A549 (cell line): ENCODE results near the gene PIK3CD. TPM values are rescaled to one million over a fixed set of nuclear protein-coding genes. Genes with fewer than 3 reads are reported as not detected.

Source experiments
- ATAC-seq, 2 experiments: fragments of 200-7000 bp in 1 of 2; fragments of >200 bp in 1 of 2; cut with Nextera tagmentation in 1 of 2; cut with Tn5 transposase in 1 of 2; 3 replicates each; pipeline versions ENCODE4 v1.8.0 to v1.9.1; 2018 to 2020; ENCODE audit warnings: mild to moderate bottlenecking in 1 of 2, moderate library complexity in 1 of 2
- CTCF ChIA-PET: fragments of 300-600 bp; sonication (Branson Sonifier 250); formaldehyde crosslinking; extraction: SDS; loops from one replicate; lab custom pipeline; 2021; ENCODE audit warnings: antibody characterized with exemption, inconsistent platforms; lab: Yijun Ruan, JAX
- POLR2A ChIA-PET: fragments of 350-600 bp; formaldehyde crosslinking; extraction: SDS; loops from one replicate; lab custom pipeline; 2021; ENCODE audit warnings: antibody characterized with exemption, inconsistent platforms; lab: Yijun Ruan, JAX
- DNase-seq, 2 experiments: peaks; one replicate each; pipeline versions ENCODE4 v3.0.0 to v3.0.0-alpha.2; 2011 to 2016; ENCODE audit warnings: low read depth in 1 of 2, low spot score in 1 of 2
- FAIRE-seq: peaks from 2 replicates; lab custom pipeline; 2011; peaks lifted over from hg19 to GRCh38; lab: Jason Lieb, UNC
- H3K27ac ChIP-seq, 2 experiments: fragments of >200 bp; sonication (Bioruptor Twin); formaldehyde crosslinking; 3 replicates each; pipeline ENCODE4 v1.5.1; 2016 to 2017
- H3K4me1 ChIP-seq: fragments of >200 bp; sonication (Bioruptor Twin); formaldehyde crosslinking; 3 replicates; pipeline ENCODE4 v1.6.1; 2016
- H3K4me2 ChIP-seq: fragments of >200 bp; sonication (Bioruptor Twin); formaldehyde crosslinking; 3 replicates; pipeline ENCODE4 v1.6.1; 2016
- H3K4me3 ChIP-seq: fragments of >200 bp; sonication (Bioruptor Twin); formaldehyde crosslinking; 3 replicates; pipeline ENCODE4 v1.5.1; 2016
- H3K9me3 ChIP-seq: fragments of >200 bp; sonication (Bioruptor Twin); formaldehyde crosslinking; 3 replicates; pipeline ENCODE4 v1.6.1; 2016
- ATOH8 ChIP-seq: fragments of 250-450 bp; sonication (Bioruptor Pico); IDR thresholded peaks from 2 replicates; pipeline ENCODE4 v1.5.0; 2020; ENCODE audit warnings: low read depth, mild to moderate bottlenecking, moderate library complexity
- BHLHE40 ChIP-seq: IDR thresholded peaks from 2 replicates; pipeline ENCODE4 v1.6.1; 2012; ENCODE audit warnings: low read depth, low read length, inconsistent platforms
- EHMT2 ChIP-seq: fragments of 200-600 bp; sonication (generic); IDR thresholded peaks from 2 replicates; pipeline ENCODE4 v1.6.1; 2016; ENCODE audit warnings: antibody characterized with exemption, low read depth, mild to moderate bottlenecking, moderate library complexity
- FOSL2 ChIP-seq, 2 experiments: fragments of 450-650 bp in 1 of 2; fragments of >200 bp in 1 of 2; sonication (Bioruptor Twin) in 1 of 2; formaldehyde crosslinking; IDR thresholded peaks; 2 replicates each; pipeline versions ENCODE4 v1.5.0 to v1.6.1; 2016 to 2020; ENCODE audit warnings: mild to moderate bottlenecking in 1 of 2, moderate library complexity in 1 of 2
- HDAC2 ChIP-seq: fragments of 200-600 bp; sonication (generic); IDR thresholded peaks from 2 replicates; pipeline ENCODE4 v1.6.1; 2016
- HES2 ChIP-seq: fragments of >200 bp; sonication (Bioruptor Twin); formaldehyde crosslinking; IDR thresholded peaks from 2 replicates; pipeline ENCODE4 v1.6.1; 2016
- HEYL ChIP-seq: fragments of 250-450 bp; sonication (Bioruptor Pico); IDR thresholded peaks from 2 replicates; pipeline ENCODE4 v1.8.0; 2021; ENCODE audit warnings: mild to moderate bottlenecking, moderate library complexity
- HOXA7 ChIP-seq: fragments of 250-450 bp; sonication (Bioruptor Pico); IDR thresholded peaks from 2 replicates; pipeline ENCODE4 v1.5.0; 2020; ENCODE audit warnings: mild to moderate bottlenecking, moderate library complexity
- HOXB13 ChIP-seq: fragments of 250-450 bp; sonication (Bioruptor Pico); IDR thresholded peaks from 2 replicates; pipeline ENCODE4 v1.5.0; 2020; ENCODE audit warnings: low read depth, mild to moderate bottlenecking, moderate library complexity
- MAZ ChIP-seq: fragments of 150-350 bp; IDR thresholded peaks from 2 replicates; pipeline ENCODE4 v1.6.1; 2014; ENCODE audit warnings: antibody characterized with exemption, low read depth, low read length, borderline replicate concordance
- NPAS2 ChIP-seq: fragments of 250-450 bp; sonication (Bioruptor Pico); IDR thresholded peaks from 2 replicates; pipeline ENCODE4 v1.8.0; 2022; ENCODE audit warnings: mild to moderate bottlenecking, moderate library complexity, borderline replicate concordance
- PBX3 ChIP-seq: IDR thresholded peaks from 2 replicates; pipeline ENCODE4 v1.6.1; 2012
- RARB ChIP-seq: fragments of 250-450 bp; sonication (Bioruptor Pico); IDR thresholded peaks from 2 replicates; pipeline ENCODE4 v1.8.0; 2021; ENCODE audit warnings: mild to moderate bottlenecking, moderate library complexity
- RCOR1 ChIP-seq: fragments of 150-350 bp; IDR thresholded peaks from 2 replicates; pipeline ENCODE4 v1.6.1; 2014; ENCODE audit warnings: antibody characterized with exemption, low read length, low read depth
- RNF2 ChIP-seq: fragments of 200-600 bp; sonication (generic); IDR thresholded peaks from 2 replicates; pipeline ENCODE4 v1.6.1; 2016; ENCODE audit warnings: low read depth, mild to moderate bottlenecking, antibody characterized with exemption, moderate library complexity, borderline replicate concordance
- USF2 ChIP-seq: fragments of 450-650 bp; IDR thresholded peaks from 2 replicates; pipeline ENCODE4 v1.6.1; 2014; ENCODE audit warnings: antibody characterized with exemption
- ZC3H11A ChIP-seq: fragments of 450-650 bp; IDR thresholded peaks from 2 replicates; pipeline ENCODE4 v1.6.1; 2014; ENCODE audit warnings: antibody characterized with exemption, mild to moderate bottlenecking
- ZFP36 ChIP-seq: fragments of 450-650 bp; IDR thresholded peaks from 2 replicates; pipeline ENCODE4 v1.6.1; 2014; ENCODE audit warnings: borderline replicate concordance; ENCODE audit not compliant: partially characterized antibody
- ZNF302 ChIP-seq: fragments of 250-450 bp; sonication (Bioruptor Pico); IDR thresholded peaks from 2 replicates; pipeline ENCODE4 v1.9.0; 2021; ENCODE audit warnings: inconsistent platforms, mild to moderate bottlenecking, moderate library complexity
- WGBS: methylation state at CpG from one replicate; pipeline ENCODE4 v1.1.6; 2017; ENCODE audit errors: missing lambda C conversion rate; 5-methylcytosine and 5-hydroxymethylcytosine counted together
- polyA plus RNA-seq, 4 experiments: library from polyadenylated mRNA; depleted of rRNA in 3 of 4; stranded (reverse); fragments of >200 nt; fragmentation: RNase III in 1 of 4; extraction: RNeasy Plus Mini Kit Qiagen cat#74134 plus additional on column Dnase treatment in 1 of 4; gene quantifications; 2 replicates in 3 of 4; 3 replicates in 1 of 4; pipeline ENCODE4 v1.2.3, GENCODE V29; 2011 to 2017

The PIK3CD gene
- polyA plus RNA-seq, 2 of the 4 experiments (the other 2 are of a cell fraction): 2.4 to 3.5 TPM

- ChIA-PET POLR2A (no interaction called here), CTCF (no interaction called here)
- H3K4me3 ChIP-seq: no peak overlapping the region
- 93% methylated on average over 40 of the region's 45 CpGs for WGBS
- ATAC-seq (no peak), FAIRE-seq (no peak), DNase-seq (no peak)
- TF ChIP-seq USF2 (no peak), PBX3 (no peak), BHLHE40 (no peak), ATOH8 (CRISPR knock-in tag) (no peak), RCOR1 (no peak), HDAC2 (no peak), HOXA7 (CRISPR knock-in tag) (no peak), HOXB13 (CRISPR knock-in tag) (no peak), HES2 (no peak), FOSL2 (IDR thresholded peaks at IDR 0.05) (no peak), FOSL2 (CRISPR knock-in tag; IDR thresholded peaks at IDR 0.05) (no peak), EHMT2 (no peak)
- no peak overlapping the region for H3K27ac ChIP-seq
- no peak overlapping the region for H3K4me2 ChIP-seq
- H3K4me1 ChIP-seq: no peaks in the 10 kb centered on the region
- no peaks in the 10 kb centered on the region for H3K9me3 ChIP-seq
These were observed 78.8 kb downstream of the PIK3CD start for GRCh38 chr1:9730096-9730901.

- H3K4me1 ChIP-seq: no peaks in the 10 kb centered on the region
- no peak overlapping the region for H3K4me3 ChIP-seq
- H3K9me3 ChIP-seq: no peaks in the 10 kb centered on the region
- TF ChIP-seq USF2 (no peak), HEYL (CRISPR knock-in tag) (no peak), RARB (CRISPR knock-in tag) (no peak), MAZ (no peak), ZNF302 (no peak), RNF2 (no peak), ZFP36 (no peak), NPAS2 (no peak), ZC3H11A (no peak)
- TF ChIP-seq, all 56 proteins: peak for 0
- ATAC-seq: no peak
- DNase-seq: no peak
- H3K4me2 ChIP-seq: no peak overlapping the region
- ChIA-PET CTCF (no interaction called here), POLR2A (no interaction called here)
- FAIRE-seq: no peak
- no peak overlapping the region for H3K27ac ChIP-seq
- 96% methylated on average over 20 of the region's 31 CpGs for WGBS
These were observed 79.6 kb downstream of the PIK3CD start for GRCh38 chr1:9731051-9731537.
